A673 (cell line): Measurements from ENCODE around the gene MED13. TPM values are rescaled to one million over a fixed set of nuclear protein-coding genes. Genes with fewer than 3 reads are reported as not detected.
A peak's percentile ranks its signal among the peaks of the same experiment; 100 is the strongest.

Experiments
- BruUV-seq: library from RNA; stranded (reverse); fragments of 400-500 nt; replicated peaks from 2 replicates; lab custom pipeline; 2021; lab: Mats Ljungman, UMichigan
- CTCF ChIA-PET: fragments of 300-600 bp; sonication (Branson Sonifier 250); formaldehyde crosslinking; loops from one replicate; lab custom pipeline; 2022; ENCODE audit warnings: antibody characterized with exemption; lab: Charles Lee
- POLR2A ChIA-PET: fragments of 300-600 bp; sonication (Branson Sonifier 250); formaldehyde crosslinking; loops from one replicate; lab custom pipeline; 2022; ENCODE audit warnings: antibody characterized with exemption; ENCODE audit not compliant: low non-redundant PET; lab: Charles Lee
- DNase-seq: peaks from one replicate; pipeline ENCODE4 v3.0.0-alpha.2; 2015; ENCODE audit warnings: low spot score
- H3K27ac ChIP-seq: fragments of 200-600 bp; sonication (generic); 2 replicates; pipeline ENCODE4 v1.5.1; 2016; ENCODE audit warnings: mixed run types, low read depth, mild to moderate bottlenecking, mixed read lengths, antibody characterized with exemption, low read length; ENCODE audit not compliant: poor library complexity, severe bottlenecking
- H3K27me3 ChIP-seq: fragments of 200-600 bp; sonication (generic); replicated peaks from 2 replicates; pipeline ENCODE4 v1.6.1; 2017; ENCODE audit warnings: mixed run types, low read depth, mild to moderate bottlenecking, mixed read lengths, antibody characterized with exemption, low read length; ENCODE audit not compliant: insufficient read depth, poor library complexity
- H3K36me3 ChIP-seq: fragments of 200-600 bp; sonication (generic); 2 replicates; pipeline ENCODE4 v1.6.1; 2016; ENCODE audit warnings: mixed run types, mild to moderate bottlenecking, mixed read lengths, antibody characterized with exemption, low read length; ENCODE audit not compliant: insufficient read depth, poor library complexity, severe bottlenecking
- H3K4me1 ChIP-seq: fragments of 200-600 bp; sonication (generic); 2 replicates; pipeline ENCODE4 v1.6.1; 2017; ENCODE audit warnings: mixed run types, mild to moderate bottlenecking, mixed read lengths, antibody characterized with exemption, low read length; ENCODE audit not compliant: insufficient read depth, poor library complexity, severe bottlenecking
- H3K4me3 ChIP-seq: fragments of 200-600 bp; sonication (generic); 2 replicates; pipeline ENCODE4 v1.5.1; 2016; ENCODE audit warnings: low read depth, mixed run types, mild to moderate bottlenecking, mixed read lengths, low read length; ENCODE audit not compliant: poor library complexity, severe bottlenecking
- H3K9me3 ChIP-seq: fragments of 200-600 bp; sonication (generic); 2 replicates; pipeline ENCODE4 v1.6.1; 2016; ENCODE audit warnings: mixed run types, low read depth, mild to moderate bottlenecking, mixed read lengths, antibody characterized with exemption, low read length; ENCODE audit not compliant: poor library complexity, severe bottlenecking
- EZH2 ChIP-seq: fragments of 200-600 bp; sonication (generic); IDR thresholded peaks from 2 replicates; pipeline ENCODE4 v1.6.1; 2017; ENCODE audit warnings: borderline replicate concordance, low read depth, mild to moderate bottlenecking, mixed read lengths, antibody characterized with exemption, low read length; ENCODE audit not compliant: poor library complexity, severe bottlenecking
- intact Hi-C: fragments of 100-400 bp; cut with micrococcal nuclease; formaldehyde crosslinking; loops from one replicate; pipeline ENCODE4 v1.10.0; 2022; ENCODE audit not compliant: unreplicated experiment
- total RNA-seq: library from RNA; stranded (reverse); gene quantifications from 2 replicates; pipeline ENCODE4 v1.2.3, GENCODE V29; 2021
- TF ChIP-seq, protein P1 (sequence below): fragments of 300-800, 200-600 bp; sonication (generic); conservative IDR thresholded peaks from 2 replicates; pipeline ENCODE4 v1.5.1; 2017; ENCODE audit warnings: low read depth, mild to moderate bottlenecking, antibody characterized with exemption, low read length, moderate library complexity, mixed read lengths

The MED13 gene
- total RNA-seq, 1 experiment from 2014 or later: 65.0 TPM

DNA sequence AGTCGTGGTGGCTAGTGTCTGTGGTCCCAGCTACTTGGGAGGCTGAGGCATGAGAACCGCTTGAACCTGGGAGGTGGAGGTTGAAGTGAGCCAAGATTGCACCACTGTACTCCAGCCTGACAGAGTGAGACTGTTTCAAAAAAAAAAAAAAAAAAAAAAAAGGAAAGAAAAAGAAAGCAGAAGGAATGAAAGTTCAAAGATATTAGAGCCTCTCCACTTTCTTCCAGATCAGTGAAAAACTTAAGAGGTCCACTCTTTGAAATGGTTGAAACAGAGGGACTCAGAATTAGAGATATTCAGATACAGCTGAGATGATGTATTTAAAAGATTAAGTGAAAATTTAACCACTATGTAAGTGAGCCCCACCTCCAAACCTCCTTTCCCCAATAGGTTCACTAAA, 16.8 kb downstream of the MED13 start:
- Histone ChIP-seq H3K4me1 (no peaks in the 10 kb centered on the region), H3K4me3 (no peak overlapping the region), H3K36me3 (peaks cover 52% of the 10 kb centered on the region), H3K9me3 (no peaks in the 10 kb centered on the region), H3K27me3 (no peaks in the 10 kb centered on the region), H3K27ac (no peak overlapping the region)
- ChIA-PET POLR2A (no interaction called here), CTCF (no interaction called here)
- BruUV-seq: no TSS peak
- intact Hi-C loops: no loop called here
- TF ChIP-seq, protein P1, sequence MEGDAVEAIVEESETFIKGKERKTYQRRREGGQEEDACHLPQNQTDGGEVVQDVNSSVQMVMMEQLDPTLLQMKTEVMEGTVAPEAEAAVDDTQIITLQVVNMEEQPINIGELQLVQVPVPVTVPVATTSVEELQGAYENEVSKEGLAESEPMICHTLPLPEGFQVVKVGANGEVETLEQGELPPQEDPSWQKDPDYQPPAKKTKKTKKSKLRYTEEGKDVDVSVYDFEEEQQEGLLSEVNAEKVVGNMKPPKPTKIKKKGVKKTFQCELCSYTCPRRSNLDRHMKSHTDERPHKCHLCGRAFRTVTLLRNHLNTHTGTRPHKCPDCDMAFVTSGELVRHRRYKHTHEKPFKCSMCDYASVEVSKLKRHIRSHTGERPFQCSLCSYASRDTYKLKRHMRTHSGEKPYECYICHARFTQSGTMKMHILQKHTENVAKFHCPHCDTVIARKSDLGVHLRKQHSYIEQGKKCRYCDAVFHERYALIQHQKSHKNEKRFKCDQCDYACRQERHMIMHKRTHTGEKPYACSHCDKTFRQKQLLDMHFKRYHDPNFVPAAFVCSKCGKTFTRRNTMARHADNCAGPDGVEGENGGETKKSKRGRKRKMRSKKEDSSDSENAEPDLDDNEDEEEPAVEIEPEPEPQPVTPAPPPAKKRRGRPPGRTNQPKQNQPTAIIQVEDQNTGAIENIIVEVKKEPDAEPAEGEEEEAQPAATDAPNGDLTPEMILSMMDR: no peak
- no peak for TF ChIP-seq EZH2
- no peak for DNase-seq

DNA sequence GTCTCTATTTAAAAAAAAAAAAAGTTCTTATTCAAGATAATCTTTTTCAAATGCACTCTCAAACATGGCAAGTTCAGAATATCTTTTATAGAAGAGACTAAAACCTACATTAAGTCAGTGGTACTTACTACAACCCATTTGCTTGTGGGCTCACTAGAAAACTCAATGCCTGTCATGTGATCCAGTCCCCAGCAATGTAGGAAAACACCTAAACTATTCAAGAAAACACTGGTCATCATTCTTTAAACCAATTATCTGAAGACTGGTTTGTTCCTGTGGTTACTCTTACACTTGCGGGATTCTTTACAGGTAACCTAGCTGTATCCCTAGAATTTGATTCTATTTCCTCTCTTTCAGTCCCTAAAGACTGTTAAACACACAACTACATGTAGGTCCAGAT, 19.6 kb downstream of the MED13 start:
- no peak overlapping the region for H3K27ac ChIP-seq
- TF ChIP-seq, protein P1: no peak
- TF ChIP-seq EZH2: no peak
- POLR2A ChIA-PET: no interaction called here
- peaks cover 52% of the 10 kb centered on the region for H3K36me3 ChIP-seq
- intact Hi-C loops: no loop called here
- TSS peak; percentile 9 for BruUV-seq
- no peak overlapping the region for H3K4me3 ChIP-seq
- no peaks in the 10 kb centered on the region for H3K4me1 ChIP-seq
- no peaks in the 10 kb centered on the region for H3K27me3 ChIP-seq
- DNase-seq: no peak
- H3K9me3 ChIP-seq: no peaks in the 10 kb centered on the region
- CTCF ChIA-PET: no interaction called here

DNA sequence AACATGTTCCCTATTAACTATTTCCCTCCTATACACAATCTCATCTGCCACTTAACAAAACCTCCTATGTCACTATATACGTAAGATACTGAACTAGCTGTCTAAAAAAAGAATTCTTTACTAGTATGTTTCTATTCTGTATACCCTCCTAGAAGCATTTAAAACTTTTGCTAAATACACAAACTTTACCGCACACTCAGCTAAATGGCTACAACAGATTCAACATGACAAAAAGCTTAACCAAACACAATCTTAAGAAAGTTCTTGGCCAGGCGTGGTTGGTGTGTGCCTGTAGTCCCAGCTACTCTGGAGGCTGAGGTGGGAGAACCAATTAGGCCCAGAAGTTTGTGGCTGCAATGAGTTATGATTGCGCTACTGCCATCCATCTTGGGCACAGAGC, 20.0 kb downstream of the MED13 start:
- no TSS peak for BruUV-seq
- no peak for DNase-seq
- intact Hi-C loops: no loop called here
- no peak overlapping the region for H3K4me3 ChIP-seq
- ChIA-PET POLR2A (no interaction called here), CTCF (no interaction called here)
- H3K27me3 ChIP-seq: no peaks in the 10 kb centered on the region
- TF ChIP-seq, protein P1: no peak
- TF ChIP-seq EZH2: no peak
- H3K27ac ChIP-seq: no peak overlapping the region
- no peaks in the 10 kb centered on the region for H3K9me3 ChIP-seq
- peaks cover 52% of the 10 kb centered on the region for H3K36me3 ChIP-seq
- H3K4me1 ChIP-seq: no peaks in the 10 kb centered on the region
